GM12891 (cell line): ENCODE results near the gene YBEY.

Experiments used
- PAX5 ChIP-seq: IDR thresholded peaks from 2 replicates; pipeline ENCODE4 v1.6.1; 2011; ENCODE audit warnings: low read length, moderate library complexity, mild to moderate bottlenecking; ENCODE audit not compliant: insufficient read depth, severe bottlenecking
- POLR2A ChIP-seq: IDR thresholded peaks from 2 replicates; pipeline ENCODE4 v1.6.1; 2011; ENCODE audit warnings: low read depth, low read length, control low read depth
- POLR2AphosphoS5 ChIP-seq: IDR thresholded peaks from 2 replicates; pipeline ENCODE4 v1.6.1; 2011; ENCODE audit warnings: low read depth, low read length, control low read depth
- POU2F2 ChIP-seq: IDR thresholded peaks from 2 replicates; pipeline ENCODE4 v1.6.1; 2011; ENCODE audit warnings: low read depth, mild to moderate bottlenecking, control low read depth, low read length, moderate library complexity
- SPI1 ChIP-seq: IDR thresholded peaks from 2 replicates; pipeline ENCODE4 v1.6.1; 2011; ENCODE audit warnings: low read depth, low read length, control low read depth
- TAF1 ChIP-seq: IDR thresholded peaks from 2 replicates; pipeline ENCODE4 v1.6.1; 2011; ENCODE audit warnings: low read depth, low read length, control low read depth

GRCh38 chr21:46308431-46308830 lies 22.3 kb downstream of the YBEY start:
- no peak for TF ChIP-seq SPI1
- TF ChIP-seq POLR2AphosphoS5, result no peak
- TF ChIP-seq POLR2A, result no peak
- no peak for TF ChIP-seq POU2F2
- no peak for TF ChIP-seq TAF1
- no peak for TF ChIP-seq PAX5
